ENCODE measurements around the gene RBM26.
"Not testable (repeated sequence)": the region's sequence is repeated elsewhere in the genome, so short reads cannot be mapped to it uniquely, and the experiment has no call there.

Gene RBM26

DNA sequence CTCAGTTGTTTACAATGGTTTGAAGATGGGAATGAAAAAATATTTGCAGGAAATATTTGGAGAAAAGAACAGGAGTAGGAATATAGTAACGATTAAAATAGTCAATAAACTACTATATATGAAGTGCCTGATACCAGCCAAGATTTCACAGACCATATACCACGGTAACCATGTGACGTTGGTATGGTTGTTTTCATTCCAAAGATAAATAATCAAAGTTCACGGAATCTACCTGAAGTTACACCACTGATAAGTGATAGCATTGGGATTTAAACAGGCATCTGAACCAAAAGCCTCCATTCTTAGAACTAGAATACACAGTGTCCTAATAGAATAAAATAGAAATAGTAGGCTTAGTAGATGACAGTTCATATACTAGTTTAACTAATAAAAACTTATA is 123.5 kb downstream of the RBM26 start:
- DNase-seq (ENCODE audit: low read depth in 2 of 3, low spot score in 2 of 3), result no peak

GRCh38 chr13:79281339-79281747 is 124.7 kb downstream of the RBM26 start:
- DNase-seq (ENCODE audit: low read depth in 2 of 3, low spot score in 2 of 3), result no peak

DNA sequence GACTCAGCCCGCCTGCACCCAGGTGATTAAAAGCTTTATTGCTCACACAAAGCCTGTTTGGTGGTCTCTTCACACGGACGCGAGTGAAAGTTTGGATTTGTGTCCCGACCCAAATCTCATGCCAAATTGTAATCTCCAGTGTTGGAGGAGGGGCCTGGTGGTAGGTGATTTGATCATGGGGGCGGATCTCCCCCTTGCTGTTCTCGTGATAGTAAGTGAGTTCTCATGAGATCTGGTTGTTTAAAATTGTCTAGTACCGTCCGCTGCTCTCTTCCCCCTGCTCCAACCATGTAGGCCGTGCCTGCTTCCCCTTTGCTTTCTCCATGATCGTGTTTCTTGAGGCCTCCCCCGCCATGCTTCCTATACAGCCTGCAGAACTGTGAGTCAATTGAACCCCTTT is 126.3 kb downstream of the RBM26 start:
- DNase-seq (ENCODE audit: low read depth in 2 of 3, low spot score in 2 of 3), result not testable (repeated sequence)

GRCh38 chr13:79273045-79273444 is 133.0 kb downstream of the RBM26 start:
- no peak for DNase-seq (ENCODE audit: low read depth in 2 of 3, low spot score in 2 of 3)

GRCh38 chr13:79271616-79272015 is 134.4 kb downstream of the RBM26 start:
- DNase-seq (ENCODE audit: low read depth in 2 of 3, low spot score in 2 of 3), result no peak

- DNase-seq (ENCODE audit: low read depth in 2 of 3, low spot score in 2 of 3), result no peak
Observed at GRCh38 chr13:79270859-79271258, 135.2 kb downstream of the RBM26 start.
